ENCODE measurements around the gene GALR1.

GRCh38 chr18:77299706-77300105, 50.1 kb downstream of the GALR1 start:
- TF ChIP-seq CTCF (IDR thresholded peaks at IDR 0.05) (no peak), POLR2A (IDR thresholded peaks at IDR 0.05) (no peak)
